ENCODE results near the gene GRHL1. TPM values are rescaled to one million over a fixed set of nuclear protein-coding genes. Genes with fewer than 3 reads are reported as not detected.
A peak's percentile ranks its signal among the peaks of the same experiment; 100 is the strongest.
"Not testable (repeated sequence)": the region's sequence is repeated elsewhere in the genome, so short reads cannot be mapped to it uniquely, and the experiment has no call there.

Gene GRHL1
- total RNA-seq, 8 experiments from 2014 or later = 0.36 to 4.8 (median 2.9) TPM

DNA sequence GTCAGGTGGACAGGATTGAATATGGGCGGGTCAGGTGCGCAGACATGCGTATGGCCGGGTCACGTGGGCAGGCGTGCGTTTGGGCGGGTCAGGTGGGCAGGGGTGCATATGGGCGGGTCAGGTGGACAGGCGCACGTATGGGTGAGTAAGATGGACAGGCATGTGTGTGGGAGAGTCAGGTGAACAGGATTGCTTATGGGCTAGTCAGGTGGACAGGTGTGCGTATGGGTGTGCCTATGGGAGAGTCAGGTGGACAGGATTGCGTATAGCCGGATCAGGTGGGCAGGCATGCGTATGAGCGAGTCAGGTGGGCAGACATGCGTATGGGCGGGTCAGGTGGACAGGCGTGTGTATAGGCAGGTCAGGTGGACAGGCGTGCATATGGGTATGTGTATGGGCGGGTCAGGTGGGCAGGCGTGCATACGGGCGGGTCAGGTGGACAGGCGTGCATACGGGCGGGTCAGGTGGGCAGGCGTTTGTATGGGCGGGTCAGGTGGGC lies 61.5 kb downstream of the GRHL1 start:
- 20 to 100% (median 88%) methylated on average over 1 to 11 of the region's 29 CpGs; no CpG with 5 or more reads in 4 of the 10 experiments for WGBS, 10 experiments
- no peak overlapping the region for H3K4me3 ChIP-seq
- peaks cover 2 to 7% of the 10 kb centered on the region in 2 donors for H3K4me1 ChIP-seq (replicated peaks in 1 of 2)
- H3K27ac ChIP-seq = no peak overlapping the region
- in situ Hi-C loops (cut with MboI; ENCODE audit: low pct_unique_long_range_greater_than_20kb in 2 of 9, low sequenced_read_pairs in 9 of 9, unreplicated experiment in 9 of 9) = no loop called here
- ATAC-seq (replicated peaks in 6 of 8) = peak in 1 of 8 experiments; percentile 8

GRCh38 chr2:10013651-10014417 lies 62.3 kb downstream of the GRHL1 start:
- ATAC-seq (replicated peaks in 6 of 8); H3K4me3 ChIP-seq; H3K27ac ChIP-seq; H3K4me1 ChIP-seq (replicated peaks in 1 of 2); in situ Hi-C loops (cut with MboI; ENCODE audit: low pct_unique_long_range_greater_than_20kb in 2 of 9, low sequenced_read_pairs in 9 of 9, unreplicated experiment in 9 of 9): not testable (repeated sequence)
- 80 to 96% (median 90%) methylated on average over 10 to 16 of the region's 43 CpGs; no CpG with 5 or more reads in 5 of the 10 experiments for WGBS, 10 experiments

GRCh38 chr2:10014418-10015190 lies 63.1 kb downstream of the GRHL1 start:
- 20 to 100% (median 82%) methylated on average over 1 to 10 of the region's 42 CpGs; no CpG with 5 or more reads in 4 of the 10 experiments for WGBS, 10 experiments
- in situ Hi-C loops (cut with MboI; ENCODE audit: low pct_unique_long_range_greater_than_20kb in 2 of 9, low sequenced_read_pairs in 9 of 9, unreplicated experiment in 9 of 9) = no loop called here
- Histone ChIP-seq H3K4me1 (replicated peaks in 1 of 2) (peaks cover 0 to 6% of the 10 kb centered on the region in 2 donors), H3K4me3 (no peak overlapping the region), H3K27ac (no peak overlapping the region)
- ATAC-seq (replicated peaks in 6 of 8) = no peak

GRCh38 chr2:10015376-10015989 lies 64.0 kb downstream of the GRHL1 start:
- ATAC-seq (replicated peaks in 6 of 8); H3K4me1 ChIP-seq (replicated peaks in 1 of 2); H3K4me3 ChIP-seq; in situ Hi-C loops (cut with MboI; ENCODE audit: low pct_unique_long_range_greater_than_20kb in 2 of 9, low sequenced_read_pairs in 9 of 9, unreplicated experiment in 9 of 9); H3K27ac ChIP-seq: not testable (repeated sequence)
- no CpG with 5 or more reads among the region's 44 CpGs for WGBS, 10 experiments

DNA sequence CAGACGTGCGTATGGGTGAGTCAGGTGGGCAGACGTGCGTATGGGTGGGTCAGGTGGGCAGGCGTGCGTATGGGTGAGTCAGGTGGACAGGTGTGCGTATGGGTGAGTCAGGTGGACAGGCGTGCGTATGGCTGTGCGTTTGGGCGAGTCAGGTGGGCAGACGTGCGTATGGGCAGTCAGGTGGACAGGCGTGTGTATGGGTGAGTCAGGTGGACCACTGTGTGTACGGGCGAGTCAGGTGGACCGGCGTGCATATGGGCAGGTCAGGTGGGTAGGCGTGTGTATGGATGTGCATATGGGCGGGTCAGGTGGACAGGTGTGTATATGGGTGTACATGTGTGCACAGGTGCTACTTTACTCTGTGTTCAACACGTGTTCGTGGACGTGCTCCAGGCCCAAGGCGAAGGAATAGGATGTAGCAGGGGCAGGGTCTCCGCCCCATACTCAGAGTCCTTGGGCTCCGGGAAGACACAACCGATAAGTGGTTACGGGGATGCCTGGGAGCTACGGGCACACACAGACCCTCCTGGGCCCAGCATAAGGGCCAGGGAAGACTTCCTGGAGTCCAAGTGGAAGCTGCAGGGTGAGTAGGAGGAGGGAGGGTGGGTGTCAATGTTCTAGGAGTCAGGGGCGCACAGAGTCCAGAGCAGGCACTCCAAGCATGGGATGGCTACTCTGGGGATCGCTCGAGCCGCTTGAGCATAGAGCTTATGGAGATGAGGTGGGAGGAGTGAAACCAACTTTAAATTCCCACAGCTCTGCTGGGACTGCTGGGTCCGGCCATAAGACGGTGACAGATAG lies 64.7 kb downstream of the GRHL1 start:
- Histone ChIP-seq H3K4me3 (no peak overlapping the region), H3K4me1 (replicated peaks in 1 of 2) (no peaks in the 10 kb centered on the region), H3K27ac (no peak overlapping the region)
- in situ Hi-C loops (cut with MboI; ENCODE audit: low pct_unique_long_range_greater_than_20kb in 2 of 9, low sequenced_read_pairs in 9 of 9, unreplicated experiment in 9 of 9) = no loop called here
- WGBS, 10 experiments = 50 to 87% (median 67%) methylated on average over 2 to 7 of the region's 35 CpGs; no CpG with 5 or more reads in 6 of the 10 experiments
- no peak for ATAC-seq (replicated peaks in 6 of 8)

DNA sequence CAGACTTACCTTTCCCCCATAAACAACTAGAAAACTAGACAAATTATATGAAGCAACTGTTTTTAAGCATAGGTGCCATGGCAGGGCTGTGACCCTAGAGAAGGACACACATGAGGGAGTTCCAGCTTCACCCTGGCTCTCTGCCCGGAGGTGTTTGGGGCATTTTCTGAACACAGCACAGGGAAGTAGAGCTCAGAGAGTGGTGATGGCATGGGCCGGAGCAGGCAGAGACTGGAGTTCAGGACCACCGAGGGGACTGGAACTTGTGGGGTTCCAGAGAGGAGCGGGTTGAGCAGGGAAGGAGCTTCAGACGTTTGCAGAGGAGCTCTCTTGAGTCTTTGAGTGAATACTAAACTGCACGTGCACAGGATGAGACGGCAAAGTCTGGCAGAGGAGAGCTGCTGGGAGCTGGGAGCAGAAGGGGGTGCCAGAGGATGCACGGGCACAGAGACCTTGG lies 65.3 kb downstream of the GRHL1 start:
- Histone ChIP-seq H3K4me3 (no peak overlapping the region), H3K27ac (no peak overlapping the region), H3K4me1 (replicated peaks in 1 of 2) (no peaks in the 10 kb centered on the region)
- 20 to 90% (median 64%) methylated on average over 1 to 8 of the region's 8 CpGs; no CpG with 5 or more reads in 1 of the 10 experiments for WGBS, 10 experiments
- peak in 1 of 8 experiments; percentile 23 for ATAC-seq (replicated peaks in 6 of 8)
- in situ Hi-C loops (cut with MboI; ENCODE audit: low pct_unique_long_range_greater_than_20kb in 2 of 9, low sequenced_read_pairs in 9 of 9, unreplicated experiment in 9 of 9) = no loop called here

DNA sequence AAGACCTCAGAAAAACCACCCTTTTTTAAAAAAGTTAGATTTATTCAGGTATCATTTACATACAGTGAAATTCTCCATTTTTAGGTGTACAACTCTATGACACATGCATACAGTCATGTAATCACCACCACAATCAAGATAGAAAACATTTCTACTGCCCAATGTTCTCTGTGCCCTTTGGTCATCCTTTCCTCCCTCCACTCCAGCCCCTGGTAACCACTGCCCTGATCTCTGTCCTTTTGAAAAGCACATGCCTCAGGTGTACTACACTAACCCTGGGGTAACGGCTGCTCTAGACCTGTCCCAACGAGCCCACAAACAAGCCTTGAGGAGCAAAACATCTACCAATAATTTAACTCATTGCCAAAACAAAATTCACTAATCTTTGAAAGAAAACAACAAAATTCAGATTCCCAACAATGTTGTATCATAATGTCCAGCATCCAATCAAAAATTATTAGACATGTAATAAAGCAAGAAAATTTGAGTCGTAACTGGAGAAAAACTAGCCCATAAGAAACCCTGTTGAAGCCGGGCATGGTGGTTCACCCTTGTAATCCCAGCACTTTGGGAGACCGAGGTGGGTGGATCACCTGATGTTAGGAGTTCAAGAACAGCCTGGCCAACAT lies 65.9 kb downstream of the GRHL1 start:
- ATAC-seq (replicated peaks in 6 of 8) = no peak
- 62 to 100% (median 87%) methylated on average over 1 to 5 of the region's 5 CpGs; no CpG with 5 or more reads in 1 of the 10 experiments for WGBS, 10 experiments
- in situ Hi-C loops (cut with MboI; ENCODE audit: low pct_unique_long_range_greater_than_20kb in 2 of 9, low sequenced_read_pairs in 9 of 9, unreplicated experiment in 9 of 9) = no loop called here
- H3K4me3 ChIP-seq = no peak overlapping the region
- H3K27ac ChIP-seq = no peak overlapping the region
- H3K4me1 ChIP-seq (replicated peaks in 1 of 2) = peaks cover 0 to 1% of the 10 kb centered on the region in 2 donors

DNA sequence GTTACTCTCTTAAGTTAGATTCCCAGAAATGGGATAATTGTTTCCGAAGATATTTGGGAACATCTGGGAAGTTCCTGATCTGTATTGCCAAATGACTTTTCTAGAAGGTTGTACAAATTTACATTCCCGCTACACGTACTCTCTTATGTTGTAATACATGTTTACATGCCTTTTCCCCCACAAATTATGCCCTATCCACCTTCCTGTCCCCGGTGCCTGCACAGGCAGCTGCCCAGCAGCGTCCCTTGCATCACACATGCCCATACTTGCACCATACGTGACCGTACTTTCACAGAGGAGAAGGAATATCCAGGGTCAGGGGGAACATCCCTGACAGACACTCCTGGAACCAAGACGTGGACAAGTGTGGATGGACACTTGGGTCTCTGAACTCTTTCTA lies 67.7 kb downstream of the GRHL1 start:
- no peak overlapping the region for H3K4me3 ChIP-seq
- in situ Hi-C loops (cut with MboI; ENCODE audit: low pct_unique_long_range_greater_than_20kb in 2 of 9, low sequenced_read_pairs in 9 of 9, unreplicated experiment in 9 of 9) = no loop called here
- H3K4me1 ChIP-seq (replicated peaks in 1 of 2) = peaks cover 4 to 6% of the 10 kb centered on the region in 2 donors
- ATAC-seq (replicated peaks in 6 of 8) = peak in 2 of 8 experiments; percentile 60 to 68
- 0 to 100% (median 80%) methylated on average over 1 to 6 of the region's 8 CpGs; no CpG with 5 or more reads in 1 of the 10 experiments for WGBS, 10 experiments
- no peak overlapping the region for H3K27ac ChIP-seq

DNA sequence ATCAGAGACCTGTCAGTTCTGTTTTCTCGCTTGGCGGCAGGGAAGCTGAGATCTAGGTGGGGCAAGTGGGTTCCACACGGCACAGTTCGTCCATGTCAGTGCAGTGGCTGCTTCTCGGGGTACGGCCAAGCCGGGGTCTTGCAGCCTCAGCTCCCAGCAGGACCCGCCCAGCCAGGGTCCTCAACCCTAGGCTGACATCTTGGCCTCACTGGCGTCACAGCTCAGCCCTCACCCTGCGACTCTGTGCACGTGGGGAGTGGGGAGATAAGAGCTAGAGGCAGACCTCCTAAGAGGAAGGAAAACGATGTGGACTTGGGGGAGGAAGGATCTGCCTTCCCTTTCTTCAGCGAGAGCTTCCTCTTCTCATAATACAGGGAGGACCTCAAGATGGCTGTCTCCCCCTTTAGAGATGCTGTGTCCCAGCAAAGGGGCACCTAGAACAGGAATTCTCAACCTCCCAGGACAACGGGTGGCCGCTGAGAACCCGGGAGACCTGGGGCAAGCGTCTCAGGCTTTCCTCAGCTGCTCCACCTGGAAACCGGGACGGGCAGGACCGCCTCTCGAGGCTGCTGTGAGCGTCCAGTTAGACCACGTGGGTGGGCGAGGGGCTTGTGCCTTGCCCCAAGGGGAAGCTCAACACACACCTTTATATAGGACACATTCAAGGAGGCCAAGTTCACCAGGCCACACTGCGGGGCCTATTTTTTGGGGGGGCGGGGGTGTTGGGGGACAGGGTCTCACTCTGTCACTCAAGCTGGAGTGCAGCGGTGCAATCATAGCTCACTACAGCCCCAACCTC lies 68.3 kb downstream of the GRHL1 start:
- Histone ChIP-seq H3K27ac (no peak overlapping the region), H3K4me1 (replicated peaks in 1 of 2) (peaks cover 4 to 6% of the 10 kb centered on the region in 2 donors), H3K4me3 (no peak overlapping the region)
- WGBS, 10 experiments = 43 to 89% (median 83%) methylated on average over 7 to 10 of the region's 27 CpGs; no CpG with 5 or more reads in 7 of the 10 experiments
- no peak for ATAC-seq (replicated peaks in 6 of 8)
- in situ Hi-C loops (cut with MboI; ENCODE audit: low pct_unique_long_range_greater_than_20kb in 2 of 9, low sequenced_read_pairs in 9 of 9, unreplicated experiment in 9 of 9) = no loop called here

GRCh38 chr2:10022041-10022421 lies 70.5 kb downstream of the GRHL1 start:
- WGBS, 10 experiments = 20 to 100% (median 90%) methylated on average over 1 to 2 of the region's 16 CpGs; no CpG with 5 or more reads in 7 of the 10 experiments
- peak in 4 of 8 experiments; percentile 4 to 25 (median 10) for ATAC-seq (replicated peaks in 6 of 8)
- in situ Hi-C loops (cut with MboI; ENCODE audit: low pct_unique_long_range_greater_than_20kb in 2 of 9, low sequenced_read_pairs in 9 of 9, unreplicated experiment in 9 of 9) = no loop called here
- no peak overlapping the region for H3K4me3 ChIP-seq
- H3K4me1 ChIP-seq (replicated peaks in 1 of 2) = peaks cover 4 to 6% of the 10 kb centered on the region in 2 donors
- H3K27ac ChIP-seq = no peak overlapping the region

DNA sequence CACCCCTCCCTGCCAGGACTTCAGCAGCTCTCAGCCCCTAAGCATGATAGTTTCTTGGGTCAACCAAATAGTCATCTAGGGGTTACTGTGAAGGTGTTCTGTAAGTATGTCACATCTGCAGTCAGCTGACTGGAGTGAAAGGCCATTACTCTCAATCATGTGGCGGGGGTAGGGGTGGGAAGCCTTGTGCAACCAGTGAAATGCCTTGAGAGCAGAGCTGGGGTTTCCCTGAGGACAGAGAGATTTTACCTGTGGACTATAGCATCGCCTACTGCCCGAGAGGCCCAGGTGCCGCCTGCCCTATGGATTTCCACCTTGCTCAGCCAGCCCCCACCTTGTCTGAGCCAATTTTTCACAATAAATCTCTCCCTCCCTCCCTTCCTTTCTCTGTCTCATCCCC lies 71.0 kb downstream of the GRHL1 start:
- in situ Hi-C loops (cut with MboI; ENCODE audit: low pct_unique_long_range_greater_than_20kb in 2 of 9, low sequenced_read_pairs in 9 of 9, unreplicated experiment in 9 of 9) = no loop called here
- 91 to 100% methylated on average over 1 to 4 of the region's 4 CpGs; no CpG with 5 or more reads in 8 of the 10 experiments for WGBS, 10 experiments
- no peak overlapping the region for H3K27ac ChIP-seq
- H3K4me1 ChIP-seq (replicated peaks in 1 of 2) = peaks cover 4 to 6% of the 10 kb centered on the region in 2 donors
- no peak overlapping the region for H3K4me3 ChIP-seq
- peak in 5 of 8 experiments; percentile 12 to 59 (median 47) for ATAC-seq (replicated peaks in 6 of 8)
